ENCODE results near the gene KDM4B. TPM values are rescaled to one million over a fixed set of nuclear protein-coding genes. Genes with fewer than 3 reads are reported as not detected.

KDM4B gene
- total and polyA plus RNA-seq, 2 donors from 2014 or later = 6.6 to 35.7 TPM

GRCh38 chr19:5183616-5184015 is 214.7 kb downstream of the KDM4B start:
- no peaks in the 10 kb centered on the region for H3K9me3 ChIP-seq (ENCODE audit: control insufficient read depth in 2 of 3, insufficient read depth in 1 of 3, low read length in 3 of 3)
- H3K27ac ChIP-seq (ENCODE audit: low read depth in 2 of 2, low read length in 2 of 2) = no peak overlapping the region
- H3K27me3 ChIP-seq (ENCODE audit: control insufficient read depth, insufficient read depth, low read length) = no peaks in the 10 kb centered on the region
- H3K4me1 ChIP-seq (ENCODE audit: control insufficient read depth in 2 of 3, insufficient read depth in 2 of 3, low read depth in 1 of 3, low read length in 3 of 3) = no peaks in the 10 kb centered on the region
- intact Hi-C loops (cut with DNase I) = no loop called here
- no peak overlapping the region for H3K9ac ChIP-seq (ENCODE audit: low read length in 3 of 3)
- FAIRE-seq (no peak), DNase-seq (peak in 1 of 5 donors; percentile 3)
- no peak for TF ChIP-seq CTCF (IDR thresholded peaks at IDR 0.05; ENCODE audit: borderline replicate concordance, extremely low read depth, insufficient read depth)
- H3K36me3 ChIP-seq (ENCODE audit: control insufficient read depth in 2 of 3, insufficient read depth in 3 of 3, low read length in 3 of 3) = no peaks in the 10 kb centered on the region
- no peak overlapping the region for H3K4me3 ChIP-seq (ENCODE audit: low read length in 3 of 3)

GRCh38 chr19:5184930-5185329 is 216.0 kb downstream of the KDM4B start:
- Histone ChIP-seq H3K9me3 (ENCODE audit: control insufficient read depth in 2 of 3, insufficient read depth in 1 of 3, low read length in 3 of 3) (no peaks in the 10 kb centered on the region), H3K4me3 (ENCODE audit: low read length in 3 of 3) (no peak overlapping the region), H3K4me1 (ENCODE audit: control insufficient read depth in 2 of 3, insufficient read depth in 2 of 3, low read depth in 1 of 3, low read length in 3 of 3) (no peaks in the 10 kb centered on the region), H3K36me3 (ENCODE audit: control insufficient read depth in 2 of 3, insufficient read depth in 3 of 3, low read length in 3 of 3) (no peaks in the 10 kb centered on the region), H3K27ac (ENCODE audit: low read depth in 2 of 2, low read length in 2 of 2) (no peak overlapping the region), H3K27me3 (ENCODE audit: control insufficient read depth, insufficient read depth, low read length) (no peaks in the 10 kb centered on the region), H3K9ac (ENCODE audit: low read length in 3 of 3) (no peak overlapping the region)
- DNase-seq (peak in 1 of 5 donors; percentile 6), FAIRE-seq (no peak)
- TF ChIP-seq CTCF (IDR thresholded peaks at IDR 0.05; ENCODE audit: borderline replicate concordance, extremely low read depth, insufficient read depth) = no peak
- intact Hi-C loops (cut with DNase I) = no loop called here

GRCh38 chr19:5186293-5187050 is 217.6 kb downstream of the KDM4B start:
- no peak overlapping the region for H3K27ac ChIP-seq (ENCODE audit: low read depth in 2 of 2, low read length in 2 of 2)
- no peaks in the 10 kb centered on the region for H3K9me3 ChIP-seq (ENCODE audit: control insufficient read depth in 2 of 3, insufficient read depth in 1 of 3, low read length in 3 of 3)
- DNase-seq = peak in 1 of 5 donors; percentile 10
- H3K36me3 ChIP-seq (ENCODE audit: control insufficient read depth in 2 of 3, insufficient read depth in 3 of 3, low read length in 3 of 3) = no peaks in the 10 kb centered on the region
- no peaks in the 10 kb centered on the region for H3K4me1 ChIP-seq (ENCODE audit: control insufficient read depth in 2 of 3, insufficient read depth in 2 of 3, low read depth in 1 of 3, low read length in 3 of 3)
- no peak for FAIRE-seq
- no peak for TF ChIP-seq CTCF (IDR thresholded peaks at IDR 0.05; ENCODE audit: borderline replicate concordance, extremely low read depth, insufficient read depth)
- H3K27me3 ChIP-seq (ENCODE audit: control insufficient read depth, insufficient read depth, low read length) = no peaks in the 10 kb centered on the region
- H3K4me3 ChIP-seq (ENCODE audit: low read length in 3 of 3) = no peak overlapping the region
- no peak overlapping the region for H3K9ac ChIP-seq (ENCODE audit: low read length in 3 of 3)
- intact Hi-C loops (cut with DNase I) = no loop called here
